HG03280 (cell line): ENCODE measurements around the gene DLEC1.
"Not testable (repeated sequence)": the region's sequence is repeated elsewhere in the genome, so short reads cannot be mapped to it uniquely, and the experiment has no call there.

Experiments used
- ATAC-seq: cut with Tn5 transposase; IDR thresholded peaks from one replicate; pipeline ENCODE4 v1.9.1; 2021; ENCODE audit warnings: mild to moderate bottlenecking, moderate library complexity; ENCODE audit not compliant: unreplicated experiment

DLEC1 gene

DNA sequence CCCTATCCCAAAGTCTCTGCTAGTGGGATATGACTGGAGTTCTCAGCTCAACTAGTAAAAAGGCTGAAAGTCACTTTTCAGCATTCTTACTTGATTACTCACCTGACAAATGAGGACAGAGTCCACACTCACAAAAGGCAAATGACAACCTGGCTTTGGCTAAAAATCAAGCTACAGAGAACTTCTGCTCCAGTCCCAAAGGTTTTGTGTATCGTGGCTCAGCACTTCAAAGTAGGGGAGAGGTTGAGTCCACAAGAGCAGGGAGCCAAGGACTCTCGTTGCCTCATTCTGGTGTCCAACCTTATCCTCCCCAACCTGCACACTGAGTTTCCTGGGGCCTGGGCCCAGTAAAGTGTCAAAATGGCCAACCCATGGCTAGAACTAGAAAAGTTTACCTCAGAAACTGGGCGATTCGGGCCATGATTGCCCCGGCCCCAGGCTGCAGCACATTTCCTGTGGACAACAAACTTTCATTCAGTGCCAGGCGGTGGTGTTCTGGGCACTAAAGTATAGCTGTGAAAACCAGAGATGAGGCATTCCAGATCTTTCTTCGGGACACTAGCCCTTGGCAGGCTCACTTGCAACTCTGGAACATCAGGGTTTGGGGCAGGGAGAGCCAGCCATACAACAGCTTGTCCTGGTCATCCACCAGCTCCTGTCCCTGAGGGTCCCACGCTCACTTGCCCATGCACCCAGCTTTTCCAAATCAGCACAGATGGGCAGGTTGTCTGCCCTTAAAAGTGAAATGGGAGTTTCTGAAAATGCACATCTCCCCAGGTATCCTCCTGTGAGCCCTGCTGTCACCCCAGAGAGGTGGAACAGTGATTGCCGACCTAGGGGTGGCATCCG, 94.8 kb downstream of the DLEC1 start:
- ATAC-seq = no peak

DNA sequence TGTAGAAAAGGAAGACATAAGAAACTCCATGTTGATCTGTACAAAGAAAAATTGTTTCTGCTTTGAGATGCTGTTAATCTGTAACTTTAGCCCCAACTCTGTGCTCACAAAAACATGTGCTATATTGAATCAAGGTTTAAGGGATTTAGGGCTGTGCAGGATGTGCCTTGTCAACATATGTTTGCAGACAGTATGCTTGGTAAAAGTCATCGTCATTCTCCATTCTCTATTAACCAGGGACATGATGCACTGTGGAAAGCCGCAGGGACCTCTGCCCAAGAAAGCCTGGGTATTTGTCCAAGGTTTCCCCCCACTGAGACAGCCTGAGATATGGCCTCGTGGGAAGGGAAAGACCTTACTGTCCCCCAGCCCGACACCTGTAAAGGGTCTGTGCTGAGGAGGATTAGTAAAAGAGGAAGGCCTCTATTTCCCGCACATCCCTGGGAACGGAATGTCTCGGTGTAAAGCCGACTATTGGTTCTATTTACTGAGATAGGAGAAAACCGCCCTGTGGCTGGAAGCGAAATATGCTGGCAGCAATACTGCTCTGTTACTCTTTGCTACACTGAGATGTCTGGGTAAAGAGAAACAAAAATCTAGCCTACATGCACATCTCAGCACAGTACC, 95.6 kb downstream of the DLEC1 start:
- ATAC-seq = not testable (repeated sequence)

DNA sequence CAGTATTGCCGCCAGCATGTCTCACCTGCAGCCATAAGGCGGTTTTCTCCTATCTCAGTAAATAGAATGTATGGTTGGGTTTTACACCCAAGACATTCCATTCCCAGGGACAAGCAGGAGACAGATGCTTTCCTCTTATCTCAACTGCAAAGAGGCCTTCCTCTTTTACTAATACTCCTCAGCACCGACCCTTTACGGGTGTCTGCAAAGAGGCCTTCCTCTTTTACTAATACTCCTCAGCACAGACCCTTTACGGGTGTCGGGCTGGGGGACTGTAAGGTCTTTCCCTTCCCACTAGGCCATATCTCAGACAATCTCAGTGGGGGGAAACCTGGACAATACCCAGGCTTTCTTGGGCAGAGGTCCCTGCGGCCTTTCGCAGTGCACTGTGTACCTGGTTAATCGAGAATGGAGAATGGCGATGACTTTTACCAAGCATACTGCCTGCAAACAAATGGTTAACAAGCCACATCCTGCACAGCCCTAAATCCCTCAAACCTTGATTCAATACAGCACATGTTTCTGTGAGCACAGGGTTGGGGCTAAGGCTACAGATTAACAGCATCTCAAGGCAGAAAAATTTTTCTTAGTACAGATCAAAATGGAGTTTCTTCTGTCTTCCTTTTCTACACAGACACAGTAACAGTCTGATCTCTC, 96.7 kb downstream of the DLEC1 start:
- ATAC-seq = not testable (repeated sequence)

DNA sequence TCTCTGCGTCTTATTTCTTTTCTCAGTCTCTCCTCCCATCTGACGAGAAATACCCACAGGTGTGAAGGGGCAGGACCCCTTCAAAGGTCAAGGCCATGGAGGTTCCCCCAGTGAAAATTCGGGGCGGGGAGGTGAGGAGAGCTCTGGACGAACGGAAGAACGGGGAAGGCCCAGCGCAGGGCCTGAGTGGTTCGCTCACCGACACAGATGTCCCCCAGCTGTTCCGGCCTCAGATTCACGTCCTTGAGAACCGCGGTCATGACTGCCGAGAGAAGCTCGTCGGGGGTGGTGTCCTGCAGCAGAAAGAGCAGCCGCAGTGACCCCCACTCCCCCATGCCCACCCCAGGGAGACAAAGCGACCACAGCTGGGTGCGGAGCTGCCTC, 97.4 kb downstream of the DLEC1 start:
- ATAC-seq = no peak

DNA sequence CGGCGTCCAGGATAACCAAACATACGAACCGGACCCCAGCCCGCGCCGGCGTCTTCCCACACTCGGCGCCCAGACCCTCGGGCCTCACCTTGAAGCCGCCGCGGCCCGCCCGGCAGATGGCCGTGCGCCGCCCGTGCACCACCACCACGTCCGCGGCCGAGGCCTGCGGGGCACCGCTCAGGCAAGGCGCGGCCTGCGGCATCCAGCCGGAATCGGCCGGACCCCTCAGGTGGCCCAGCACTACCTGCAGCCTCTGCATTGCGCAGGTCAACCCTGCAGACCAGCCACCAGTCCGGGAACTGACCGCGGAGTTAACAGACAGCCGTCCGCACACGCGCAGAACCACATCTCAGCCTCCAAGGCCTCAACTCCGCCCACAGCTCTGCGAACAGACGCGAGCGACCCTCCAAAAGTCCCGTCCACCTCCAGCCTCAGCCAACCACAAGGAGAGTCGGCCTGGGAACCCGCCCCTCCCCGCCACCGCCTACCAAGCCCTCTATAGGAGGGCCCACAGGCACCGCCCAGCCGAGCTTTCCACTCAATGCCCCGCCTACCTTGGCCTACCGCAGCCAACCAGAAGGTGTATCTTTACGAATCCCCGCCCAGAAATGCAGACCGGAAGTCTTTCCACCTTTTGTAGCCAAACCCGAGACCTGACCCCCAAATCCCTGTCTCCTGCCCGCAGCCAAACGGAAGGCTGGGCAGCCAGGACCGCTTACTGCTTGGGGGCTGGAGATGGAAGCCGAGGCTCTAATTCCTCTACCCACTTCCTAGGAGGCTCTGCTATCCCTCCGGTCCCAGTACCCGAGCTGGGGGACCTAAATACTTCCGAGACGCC, 98.0 kb downstream of the DLEC1 start, which contains the start of gene ACAA1:
Gene ACAA1, minus strand, starts transcription at position 351 of the 838 bp plus-strand sequence. Its CDS starts 92 bp downstream, at position 259.
- peak; percentile 93 for ATAC-seq

DNA sequence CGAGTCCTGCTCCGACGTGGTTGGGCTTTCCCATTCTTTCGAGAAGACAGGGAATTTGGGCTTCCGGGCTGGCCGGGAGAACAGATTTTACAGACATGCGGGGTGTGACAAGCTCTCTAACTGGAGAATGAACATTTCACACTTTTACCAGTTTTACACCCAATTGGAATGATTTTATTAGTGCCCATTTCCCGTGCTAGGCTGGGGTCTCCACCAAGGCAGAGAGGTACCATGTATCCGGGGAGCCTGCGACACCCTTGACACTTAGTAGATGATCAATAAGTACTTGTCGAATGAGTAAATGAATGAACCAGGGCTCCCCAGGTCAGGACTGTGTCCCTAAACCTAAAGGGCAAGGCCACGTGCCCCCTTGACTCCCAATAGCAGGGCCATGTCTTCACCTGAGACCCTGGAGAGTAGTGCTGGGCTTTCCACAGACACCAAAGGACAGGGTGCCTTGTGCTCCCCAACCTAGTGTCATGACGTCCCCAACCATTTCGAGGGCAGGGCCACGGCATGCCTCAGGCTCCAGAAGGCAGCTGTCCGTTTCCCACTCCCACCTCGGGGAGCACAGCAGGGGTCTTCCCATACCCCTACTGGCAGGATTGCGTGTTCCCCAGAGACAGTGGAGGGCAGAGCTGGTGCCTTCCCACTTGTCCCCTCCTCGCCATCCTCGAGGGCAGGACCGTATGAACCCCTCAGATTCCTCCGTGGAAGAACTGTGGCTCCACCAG, 98.8 kb downstream of the DLEC1 start:
- no peak for ATAC-seq

DNA sequence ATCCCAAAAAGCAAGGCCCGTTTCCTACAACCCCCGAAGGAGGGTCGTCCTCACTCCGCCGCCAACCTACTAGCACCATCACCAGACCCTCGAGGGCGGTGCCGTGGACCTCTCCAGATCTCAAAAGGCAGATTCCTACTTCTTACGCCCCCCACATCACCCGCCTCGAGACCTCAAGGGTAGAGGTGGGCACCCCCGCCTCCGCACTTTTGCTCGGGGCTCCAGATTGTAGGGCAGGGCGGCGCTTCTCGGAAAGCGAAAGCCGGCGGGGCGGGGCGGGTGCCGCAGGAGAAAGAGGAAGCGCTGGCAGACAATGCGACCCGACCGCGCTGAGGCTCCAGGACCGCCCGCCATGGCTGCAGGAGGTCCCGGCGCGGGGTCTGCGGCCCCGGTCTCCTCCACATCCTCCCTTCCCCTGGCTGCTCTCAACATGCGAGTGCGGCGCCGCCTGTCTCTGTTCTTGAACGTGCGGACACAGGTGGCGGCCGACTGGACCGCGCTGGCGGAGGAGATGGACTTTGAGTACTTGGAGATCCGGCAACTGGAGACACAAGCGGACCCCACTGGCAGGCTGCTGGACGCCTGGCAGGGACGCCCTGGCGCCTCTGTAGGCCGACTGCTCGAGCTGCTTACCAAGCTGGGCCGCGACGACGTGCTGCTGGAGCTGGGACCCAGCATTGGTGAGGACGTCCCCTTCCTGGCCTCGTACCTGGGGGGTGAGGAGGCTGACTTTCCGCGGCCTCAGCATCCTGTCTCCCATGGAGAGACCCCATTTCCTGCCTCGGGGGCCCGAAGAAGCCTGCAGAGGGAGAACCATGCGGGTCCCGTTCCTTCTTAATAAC, 99.6 kb downstream of the DLEC1 start, which contains the start of gene MYD88:
Gene MYD88, plus strand, starts transcription at position 313 of the 842 bp plus-strand sequence. Its CDS starts 40 bp downstream, at position 353.
- ATAC-seq = peak; percentile 45

DNA sequence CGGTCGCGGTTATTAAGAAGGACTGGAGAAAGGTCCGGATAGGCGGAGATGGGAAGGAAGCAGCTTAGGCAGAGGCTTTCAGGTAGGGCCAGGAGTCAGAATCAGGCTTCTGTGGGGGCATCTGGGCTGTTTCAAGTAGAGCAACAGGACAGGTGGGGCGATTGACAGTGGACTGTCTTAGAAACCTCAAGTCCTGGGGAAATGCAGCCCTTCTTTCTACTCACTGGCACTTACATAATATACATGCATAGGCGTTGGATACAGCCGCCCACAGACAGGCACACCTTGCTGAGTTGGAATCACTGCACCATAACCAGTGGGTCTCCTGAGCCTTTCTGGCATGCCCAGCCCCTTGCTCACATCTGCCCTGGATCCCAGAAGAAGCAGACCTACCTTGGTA, 100.2 kb downstream of the DLEC1 start:
- no peak for ATAC-seq

DNA sequence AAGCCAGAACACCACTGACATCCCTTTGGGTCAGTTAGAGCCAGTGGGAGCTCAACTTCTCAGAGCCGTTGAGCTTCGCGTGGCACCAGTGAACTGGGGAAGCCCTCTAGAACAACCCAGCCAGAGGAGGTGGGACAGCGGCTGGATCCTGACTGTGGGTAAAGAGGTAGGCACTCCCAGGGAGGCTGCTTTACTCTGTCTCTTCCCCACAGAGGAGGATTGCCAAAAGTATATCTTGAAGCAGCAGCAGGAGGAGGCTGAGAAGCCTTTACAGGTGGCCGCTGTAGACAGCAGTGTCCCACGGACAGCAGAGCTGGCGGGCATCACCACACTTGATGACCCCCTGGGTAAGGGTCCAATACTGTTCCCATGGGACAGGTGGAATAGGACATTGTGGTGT, 100.6 kb downstream of the DLEC1 start:
- ATAC-seq = no peak

DNA sequence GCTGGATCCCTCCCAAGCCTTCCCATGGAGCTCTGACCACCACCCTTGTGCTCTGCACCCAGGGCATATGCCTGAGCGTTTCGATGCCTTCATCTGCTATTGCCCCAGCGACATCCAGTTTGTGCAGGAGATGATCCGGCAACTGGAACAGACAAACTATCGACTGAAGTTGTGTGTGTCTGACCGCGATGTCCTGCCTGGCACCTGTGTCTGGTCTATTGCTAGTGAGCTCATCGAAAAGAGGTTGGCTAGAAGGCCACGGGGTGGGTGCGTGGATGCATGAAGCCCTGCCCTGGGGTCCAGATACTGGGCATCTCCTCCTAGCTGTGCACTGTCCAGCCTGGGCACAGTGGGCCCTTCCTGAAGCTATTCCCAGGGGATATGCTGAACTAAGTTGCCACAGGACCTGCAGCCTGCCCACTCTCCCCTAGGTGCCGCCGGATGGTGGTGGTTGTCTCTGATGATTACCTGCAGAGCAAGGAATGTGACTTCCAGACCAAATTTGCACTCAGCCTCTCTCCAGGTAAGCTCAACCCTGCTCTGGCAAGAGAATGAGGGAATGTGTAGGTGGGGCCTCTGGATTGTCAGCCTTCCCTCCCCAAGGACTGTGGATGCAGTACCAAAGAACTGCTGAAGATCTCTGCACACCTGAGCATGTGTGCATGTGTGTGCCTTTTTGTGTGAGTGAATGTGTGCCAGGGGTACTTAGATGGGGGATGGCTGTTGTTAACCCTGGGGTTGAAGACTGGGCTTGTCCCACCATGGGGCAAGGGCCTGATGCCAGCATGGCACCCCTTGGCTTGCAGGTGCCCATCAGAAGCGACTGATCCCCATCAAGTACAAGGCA, 101.5 kb downstream of the DLEC1 start:
- no peak for ATAC-seq

DNA sequence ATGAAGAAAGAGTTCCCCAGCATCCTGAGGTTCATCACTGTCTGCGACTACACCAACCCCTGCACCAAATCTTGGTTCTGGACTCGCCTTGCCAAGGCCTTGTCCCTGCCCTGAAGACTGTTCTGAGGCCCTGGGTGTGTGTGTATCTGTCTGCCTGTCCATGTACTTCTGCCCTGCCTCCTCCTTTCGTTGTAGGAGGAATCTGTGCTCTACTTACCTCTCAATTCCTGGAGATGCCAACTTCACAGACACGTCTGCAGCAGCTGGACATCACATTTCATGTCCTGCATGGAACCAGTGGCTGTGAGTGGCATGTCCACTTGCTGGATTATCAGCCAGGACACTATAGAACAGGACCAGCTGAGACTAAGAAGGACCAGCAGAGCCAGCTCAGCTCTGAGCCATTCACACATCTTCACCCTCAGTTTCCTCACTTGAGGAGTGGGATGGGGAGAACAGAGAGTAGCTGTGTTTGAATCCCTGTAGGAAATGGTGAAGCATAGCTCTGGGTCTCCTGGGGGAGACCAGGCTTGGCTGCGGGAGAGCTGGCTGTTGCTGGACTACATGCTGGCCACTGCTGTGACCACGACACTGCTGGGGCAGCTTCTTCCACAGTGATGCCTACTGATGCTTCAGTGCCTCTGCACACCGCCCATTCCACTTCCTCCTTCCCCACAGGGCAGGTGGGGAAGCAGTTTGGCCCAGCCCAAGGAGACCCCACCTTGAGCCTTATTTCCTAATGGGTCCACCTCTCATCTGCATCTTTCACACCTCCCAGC, 102.4 kb downstream of the DLEC1 start:
- no peak for ATAC-seq

DNA sequence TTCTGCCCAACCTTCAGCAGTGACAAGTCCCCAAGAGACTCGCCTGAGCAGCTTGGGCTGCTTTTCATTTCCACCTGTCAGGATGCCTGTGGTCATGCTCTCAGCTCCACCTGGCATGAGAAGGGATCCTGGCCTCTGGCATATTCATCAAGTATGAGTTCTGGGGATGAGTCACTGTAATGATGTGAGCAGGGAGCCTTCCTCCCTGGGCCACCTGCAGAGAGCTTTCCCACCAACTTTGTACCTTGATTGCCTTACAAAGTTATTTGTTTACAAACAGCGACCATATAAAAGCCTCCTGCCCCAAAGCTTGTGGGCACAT, 102.9 kb downstream of the DLEC1 start:
- no peak for ATAC-seq

DNA sequence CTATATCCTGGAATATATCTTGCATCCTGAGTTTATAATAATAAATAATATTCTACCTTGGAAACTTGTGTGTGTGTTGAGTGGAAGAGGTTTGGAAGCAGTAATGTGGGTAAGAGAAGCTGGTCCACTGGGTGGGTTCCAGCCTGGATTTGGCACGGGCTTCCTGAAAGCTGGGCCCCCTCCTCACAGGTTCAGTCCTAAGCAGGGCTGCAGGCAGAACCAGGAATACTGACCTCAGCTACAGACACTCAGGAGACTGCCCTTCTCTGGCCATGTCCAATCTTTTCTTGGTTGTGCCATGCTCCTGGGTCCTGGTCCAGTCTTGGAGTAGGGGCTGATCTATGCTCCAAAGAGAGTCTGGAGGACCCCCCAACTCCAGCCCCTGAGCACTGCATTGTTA, 104.0 kb downstream of the DLEC1 start:
- ATAC-seq = no peak

DNA sequence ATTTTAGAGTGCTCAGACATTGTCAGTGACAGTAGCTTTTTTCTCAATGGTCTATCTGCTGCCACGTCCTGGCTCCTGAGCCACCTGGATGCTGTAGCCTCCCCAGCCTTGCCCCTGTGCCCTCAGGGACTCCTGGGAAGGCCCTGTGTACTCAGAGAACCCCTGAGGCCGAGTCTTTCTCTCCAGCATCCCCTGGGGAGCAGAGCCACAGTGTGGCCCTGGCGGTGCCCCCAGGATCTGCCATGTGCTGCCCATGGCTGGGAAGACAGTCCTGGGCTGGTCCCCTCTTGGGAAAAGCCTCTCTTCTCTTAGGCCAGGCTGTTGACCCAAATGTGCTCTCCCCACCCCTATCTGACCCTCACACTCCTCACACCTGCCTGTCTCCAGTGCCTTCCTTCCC, 104.5 kb downstream of the DLEC1 start:
- no peak for ATAC-seq

DNA sequence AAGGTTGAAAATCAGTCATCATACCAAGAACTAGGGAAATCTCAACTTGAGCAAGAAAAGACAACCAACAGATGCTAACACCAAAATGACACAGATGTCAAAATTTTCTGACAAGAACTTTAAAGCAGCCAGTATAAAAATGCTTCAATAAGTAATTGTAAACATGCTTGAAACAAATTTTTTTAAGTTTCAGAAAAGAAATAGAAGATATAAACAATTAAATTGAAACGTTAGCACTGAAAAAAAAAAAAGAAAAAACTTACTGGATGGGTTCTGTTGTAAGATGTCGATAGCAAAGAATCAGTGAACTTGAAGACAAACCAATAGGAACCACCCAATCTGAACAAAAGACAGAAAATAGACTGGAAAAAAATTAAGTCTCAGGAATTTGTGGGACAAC, 107.5 kb downstream of the DLEC1 start:
- no peak for ATAC-seq

DNA sequence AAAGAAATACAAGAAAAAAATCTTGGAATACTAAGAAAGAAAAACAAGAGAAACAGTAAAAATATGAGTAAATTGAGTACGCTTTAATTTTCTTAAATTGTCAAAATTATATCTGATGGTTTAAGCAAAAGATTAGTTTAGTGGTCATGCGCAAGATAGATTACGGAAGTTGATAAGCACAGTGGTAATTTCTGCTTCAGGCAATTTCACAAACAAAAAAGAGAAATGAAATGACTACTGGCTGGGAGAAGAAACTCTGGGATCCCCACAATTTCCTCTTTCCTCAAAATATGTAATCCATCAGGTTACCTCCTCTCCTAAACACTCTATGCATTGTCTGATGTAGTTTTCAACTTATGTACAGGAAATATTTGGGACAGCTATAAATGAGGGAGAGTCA, 108.4 kb downstream of the DLEC1 start:
- ATAC-seq = no peak

DNA sequence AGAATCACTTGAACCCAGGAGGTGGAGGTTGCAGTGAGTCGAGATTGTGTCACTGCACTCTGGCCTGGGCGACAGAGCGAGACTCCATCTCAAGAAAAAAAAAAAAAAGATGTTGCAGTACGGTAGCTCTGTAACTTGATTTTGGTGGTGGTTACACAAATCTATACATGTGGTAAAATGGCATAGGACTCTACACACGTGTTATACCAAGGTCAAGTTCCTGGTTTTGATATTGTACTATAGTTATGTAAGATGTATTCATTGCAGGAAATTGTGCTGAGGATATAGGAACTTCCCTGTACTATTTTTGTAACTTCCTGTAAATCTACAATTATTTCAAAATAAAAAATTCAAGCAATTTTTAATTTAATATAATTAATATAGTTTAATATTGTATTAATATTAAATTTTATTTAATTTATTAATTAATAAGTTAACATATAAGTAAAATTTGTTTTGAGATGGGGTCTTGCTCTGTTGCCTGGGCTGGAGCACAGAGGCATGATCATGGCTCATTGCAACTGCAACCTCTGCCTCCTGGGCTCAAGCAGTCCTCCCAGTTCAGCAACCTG, 109.4 kb downstream of the DLEC1 start:
- no peak for ATAC-seq
